PC-9 (cell line): Measurements from ENCODE around the gene NPSR1.

ENCODE experiments used
- CTCF ChIP-seq: fragments of 200-600 bp; sonication (generic); conservative IDR thresholded peaks from 2 replicates; pipeline ENCODE4 v1.6.1; 2017; ENCODE audit warnings: mixed run types, antibody characterized with exemption, mild to moderate bottlenecking, moderate library complexity
- EZH2 ChIP-seq: fragments of 200-600 bp; sonication (generic); IDR thresholded peaks from 2 replicates; pipeline ENCODE4 v1.8.0; 2017; ENCODE audit warnings: antibody characterized with exemption, low read depth

DNA sequence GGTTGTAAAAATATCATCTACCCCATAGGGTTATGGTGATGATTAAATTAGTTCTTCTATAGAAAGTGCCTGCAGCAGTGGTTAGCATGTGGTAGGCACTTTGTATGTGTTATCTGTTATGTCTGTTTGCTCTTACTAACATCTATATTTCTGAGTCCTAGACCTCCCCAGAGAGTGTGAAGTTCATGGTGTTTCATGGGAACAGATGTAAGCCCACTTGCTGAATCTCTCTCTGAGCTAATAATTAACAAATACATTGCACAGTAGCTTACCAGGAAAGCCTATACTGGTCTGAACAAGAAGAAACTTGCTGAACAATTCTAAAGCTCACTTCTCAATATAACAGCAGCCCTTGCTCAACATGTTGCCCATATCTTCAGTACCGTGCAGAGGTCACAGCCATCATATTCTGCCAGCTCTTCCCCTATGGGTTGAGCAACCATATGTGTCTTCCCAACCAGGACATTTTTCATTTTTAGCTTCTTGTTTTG lies 100.1 kb downstream of the NPSR1 start:
- TF ChIP-seq CTCF (no peak), EZH2 (no peak)
